ENCODE data around the gene XIRP2.

Gene XIRP2

GRCh38 chr2:166888180-166888579 lies at the start of gene XIRP2:
Gene XIRP2, plus strand, starts transcription at chr2:166888480. Its CDS starts 15,003 bp downstream, at chr2:166903483.
- DNase-seq: no peak

GRCh38 chr2:166841152-166841551 lies 47.1 kb upstream of the XIRP2 start:
- no peak for DNase-seq

GRCh38 chr2:166841679-166842078 lies 46.6 kb upstream of the XIRP2 start:
- no peak for DNase-seq

GRCh38 chr2:166844111-166844510 lies 44.2 kb upstream of the XIRP2 start:
- DNase-seq: no peak

- DNase-seq: no peak
These were observed 25.7 kb upstream of the XIRP2 start for GRCh38 chr2:166862468-166863132.

- no peak for DNase-seq
These were observed 20.3 kb upstream of the XIRP2 start for GRCh38 chr2:166867874-166868514.

- no peak for DNase-seq
These were observed 17.9 kb upstream of the XIRP2 start for GRCh38 chr2:166870346-166870745.

- DNase-seq: no peak
These were observed 7.1 kb upstream of the XIRP2 start for GRCh38 chr2:166881177-166881576.

GRCh38 chr2:166882851-166883250 lies 5.4 kb upstream of the XIRP2 start:
- no peak for DNase-seq

- no peak for DNase-seq
These were observed 3.4 kb downstream of the XIRP2 start for GRCh38 chr2:166891727-166892126.

- no peak for DNase-seq
These were observed 4.1 kb downstream of the XIRP2 start for GRCh38 chr2:166892397-166892796.

- no peak for DNase-seq
These were observed 7.0 kb downstream of the XIRP2 start for GRCh38 chr2:166895243-166895642.

GRCh38 chr2:166897666-166898065 lies 9.4 kb downstream of the XIRP2 start:
- DNase-seq: no peak

- no peak for DNase-seq
These were observed 11.4 kb downstream of the XIRP2 start for GRCh38 chr2:166899676-166900075.

- no peak for DNase-seq
These were observed 12.4 kb downstream of the XIRP2 start for GRCh38 chr2:166900700-166901099.

- no peak for DNase-seq
These were observed 13.1 kb downstream of the XIRP2 start for GRCh38 chr2:166901336-166901735.

GRCh38 chr2:166916987-166917386 lies 28.7 kb downstream of the XIRP2 start:
- DNase-seq: no peak

GRCh38 chr2:166917415-166917814 lies 29.1 kb downstream of the XIRP2 start:
- no peak for DNase-seq

- DNase-seq: no peak
These were observed 33.1 kb downstream of the XIRP2 start for GRCh38 chr2:166921261-166921896.

GRCh38 chr2:166924967-166925366 lies 36.7 kb downstream of the XIRP2 start:
- no peak for DNase-seq

- DNase-seq: no peak
These were observed 38.4 kb downstream of the XIRP2 start for GRCh38 chr2:166926657-166927056.

GRCh38 chr2:166932032-166932431 lies 43.8 kb downstream of the XIRP2 start:
- no peak for DNase-seq

GRCh38 chr2:166934817-166935216 lies 46.5 kb downstream of the XIRP2 start:
- DNase-seq: no peak

- no peak for DNase-seq
These were observed 54.1 kb downstream of the XIRP2 start for GRCh38 chr2:166942377-166942776.

All from femur (tissue), 1 donor.